Measurements from ENCODE around the gene FUT4. TPM values are rescaled to one million over a fixed set of nuclear protein-coding genes. Genes with fewer than 3 reads are reported as not detected.

FUT4 gene
- total and polyA plus RNA-seq, 4 donors: 1.0 to 9.7 (median 7.2) TPM

DNA sequence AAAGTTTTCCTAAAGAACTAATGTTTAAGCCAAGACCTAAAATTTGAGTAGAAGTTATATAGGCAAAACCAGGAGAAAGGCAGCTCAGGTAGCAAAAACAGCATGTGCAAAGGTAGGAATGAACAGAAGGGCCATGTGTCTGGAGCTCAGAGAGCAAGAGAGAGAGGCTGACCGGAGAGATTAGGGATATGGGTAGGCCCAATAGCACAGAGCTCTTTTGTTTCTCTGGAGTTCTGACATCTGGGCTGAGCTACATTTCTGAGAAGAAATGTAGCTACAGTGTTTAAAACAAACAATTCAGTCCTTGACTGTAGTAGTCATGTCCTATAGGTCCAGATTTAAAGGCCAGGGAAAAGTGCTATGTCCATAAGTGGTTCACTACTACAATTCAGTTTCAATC is 27.0 kb upstream of the FUT4 start:
- no peaks in the 10 kb centered on the region for H3K9me3 ChIP-seq (ENCODE audit: control insufficient read depth in 4 of 4, insufficient read depth in 3 of 4, low read length in 3 of 4)
- 0 to 68% methylated on average over 1 of the region's 1 CpG for WGBS, 2 donors
- DNase-seq (no peak), ATAC-seq (ENCODE audit: insufficient read depth, low FRiP score) (no peak)
- no peaks in the 10 kb centered on the region for H3K36me3 ChIP-seq (ENCODE audit: control insufficient read depth in 4 of 4, insufficient read depth in 4 of 4, low read length in 4 of 4)
- H3K27me3 ChIP-seq (ENCODE audit: control insufficient read depth in 3 of 3, insufficient read depth in 3 of 3, low read length in 2 of 3): peaks cover 0 to 6% (median 3%) of the 10 kb centered on the region in 3 donors
- TF ChIP-seq, protein P1, sequence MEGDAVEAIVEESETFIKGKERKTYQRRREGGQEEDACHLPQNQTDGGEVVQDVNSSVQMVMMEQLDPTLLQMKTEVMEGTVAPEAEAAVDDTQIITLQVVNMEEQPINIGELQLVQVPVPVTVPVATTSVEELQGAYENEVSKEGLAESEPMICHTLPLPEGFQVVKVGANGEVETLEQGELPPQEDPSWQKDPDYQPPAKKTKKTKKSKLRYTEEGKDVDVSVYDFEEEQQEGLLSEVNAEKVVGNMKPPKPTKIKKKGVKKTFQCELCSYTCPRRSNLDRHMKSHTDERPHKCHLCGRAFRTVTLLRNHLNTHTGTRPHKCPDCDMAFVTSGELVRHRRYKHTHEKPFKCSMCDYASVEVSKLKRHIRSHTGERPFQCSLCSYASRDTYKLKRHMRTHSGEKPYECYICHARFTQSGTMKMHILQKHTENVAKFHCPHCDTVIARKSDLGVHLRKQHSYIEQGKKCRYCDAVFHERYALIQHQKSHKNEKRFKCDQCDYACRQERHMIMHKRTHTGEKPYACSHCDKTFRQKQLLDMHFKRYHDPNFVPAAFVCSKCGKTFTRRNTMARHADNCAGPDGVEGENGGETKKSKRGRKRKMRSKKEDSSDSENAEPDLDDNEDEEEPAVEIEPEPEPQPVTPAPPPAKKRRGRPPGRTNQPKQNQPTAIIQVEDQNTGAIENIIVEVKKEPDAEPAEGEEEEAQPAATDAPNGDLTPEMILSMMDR (IDR thresholded peaks at IDR 0.05; ENCODE audit: control extremely low read depth, extremely low read depth): no peak
- H3K9ac ChIP-seq (ENCODE audit: insufficient read depth in 1 of 2, low read length in 2 of 2): no peak overlapping the region
- H3K4me3 ChIP-seq: no peak overlapping the region
- peaks cover 0 to 12% (median 2%) of the 10 kb centered on the region in 5 donors for H3K4me1 ChIP-seq (ENCODE audit: control insufficient read depth in 5 of 5, insufficient read depth in 5 of 5, low read length in 5 of 5)
- no peak overlapping the region for H3K27ac ChIP-seq (ENCODE audit: low read depth in 1 of 2, low read length in 1 of 2)

DNA sequence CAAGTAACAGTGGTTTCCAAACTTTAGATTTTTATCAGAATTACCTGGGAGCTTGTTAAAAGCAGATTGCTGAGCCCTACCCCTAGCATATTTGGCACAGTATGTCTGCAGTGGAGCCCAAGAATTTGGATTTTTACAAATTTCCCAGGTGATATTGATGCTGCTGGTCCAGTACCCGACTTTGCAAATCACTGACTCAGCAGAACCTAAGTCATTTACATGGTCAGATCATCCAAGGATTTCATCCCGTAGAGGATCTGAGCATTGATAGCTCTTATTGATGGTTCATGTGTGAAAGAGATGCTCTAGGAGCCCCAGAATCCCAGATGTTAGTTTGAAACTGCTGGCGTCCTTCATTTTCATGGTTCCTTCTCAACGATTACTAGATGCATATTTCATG is 25.4 kb upstream of the FUT4 start:
- Histone ChIP-seq H3K9ac (ENCODE audit: insufficient read depth in 1 of 2, low read length in 2 of 2) (no peak overlapping the region), H3K4me1 (ENCODE audit: control insufficient read depth in 5 of 5, insufficient read depth in 5 of 5, low read length in 5 of 5) (peaks cover 0 to 2% (median 0%) of the 10 kb centered on the region in 5 donors), H3K4me3 (no peak overlapping the region), H3K36me3 (ENCODE audit: control insufficient read depth in 4 of 4, insufficient read depth in 4 of 4, low read length in 4 of 4) (no peaks in the 10 kb centered on the region), H3K27ac (ENCODE audit: low read depth in 1 of 2, low read length in 1 of 2) (no peak overlapping the region), H3K27me3 (ENCODE audit: control insufficient read depth in 3 of 3, insufficient read depth in 3 of 3, low read length in 2 of 3) (peaks cover 0 to 3% (median 3%) of the 10 kb centered on the region in 3 donors), H3K9me3 (ENCODE audit: control insufficient read depth in 4 of 4, insufficient read depth in 3 of 4, low read length in 3 of 4) (no peaks in the 10 kb centered on the region)
- 73 to 92% methylated on average over 4 of the region's 4 CpGs for WGBS, 2 donors
- DNase-seq (no peak), ATAC-seq (ENCODE audit: insufficient read depth, low FRiP score) (no peak)
- TF ChIP-seq, protein P1 (IDR thresholded peaks at IDR 0.05; ENCODE audit: control extremely low read depth, extremely low read depth): no peak

DNA sequence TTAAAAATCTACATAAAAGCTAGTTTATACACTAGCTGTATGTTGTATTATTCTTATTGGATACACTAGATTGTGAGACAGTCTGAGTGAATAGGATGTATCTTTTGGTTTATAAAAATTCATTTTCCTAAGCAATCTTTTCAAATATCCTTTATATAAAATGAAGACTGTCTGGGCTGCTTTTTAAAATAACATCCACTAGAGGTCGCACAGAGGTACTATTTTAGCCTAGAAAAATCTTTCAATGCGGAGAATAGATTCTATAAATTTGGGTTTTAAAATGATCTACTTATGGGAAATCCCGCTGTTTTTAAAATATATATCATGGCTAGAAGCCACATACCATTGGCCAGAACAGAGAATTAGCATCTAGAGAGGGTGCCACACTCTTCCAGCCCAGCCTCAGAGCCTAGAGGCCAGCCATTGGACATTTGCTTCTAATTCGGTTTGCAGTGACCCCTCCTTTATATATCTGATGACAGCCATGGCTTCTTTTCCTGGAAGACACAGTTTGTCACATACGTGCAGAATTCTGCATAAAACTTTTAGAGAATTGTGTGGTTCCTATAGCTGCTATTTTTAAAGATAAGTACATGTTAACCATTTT is 24.1 kb upstream of the FUT4 start:
- 2 to 19% methylated on average over 5 of the region's 5 CpGs for WGBS, 2 donors
- Histone ChIP-seq H3K27me3 (ENCODE audit: control insufficient read depth in 3 of 3, insufficient read depth in 3 of 3, low read length in 2 of 3) (peaks cover 0 to 3% (median 0%) of the 10 kb centered on the region in 3 donors), H3K9ac (ENCODE audit: insufficient read depth in 1 of 2, low read length in 2 of 2) (peak overlapping the region in 1 of 2 donors; percentile 59), H3K9me3 (ENCODE audit: control insufficient read depth in 4 of 4, insufficient read depth in 3 of 4, low read length in 3 of 4) (no peaks in the 10 kb centered on the region), H3K36me3 (ENCODE audit: control insufficient read depth in 4 of 4, insufficient read depth in 4 of 4, low read length in 4 of 4) (no peaks in the 10 kb centered on the region), H3K4me3 (no peak overlapping the region), H3K4me1 (ENCODE audit: control insufficient read depth in 5 of 5, insufficient read depth in 5 of 5, low read length in 5 of 5) (peaks cover 0 to 2% (median 0%) of the 10 kb centered on the region in 5 donors), H3K27ac (ENCODE audit: low read depth in 1 of 2, low read length in 1 of 2) (no peak overlapping the region)
- DNase-seq: peak in 2 of 3 donors; percentile 66 to 72
- no peak for ATAC-seq (ENCODE audit: insufficient read depth, low FRiP score)
- TF ChIP-seq, protein P1 (IDR thresholded peaks at IDR 0.05; ENCODE audit: control extremely low read depth, extremely low read depth): peak; percentile 53
